HepG2 (cell line): ENCODE measurements around the gene NOVA2. TPM values are rescaled to one million over a fixed set of nuclear protein-coding genes. Genes with fewer than 3 reads are reported as not detected.

Experiments used
- ATAC-seq: fragments of 200-7000 bp; cut with Tn5 transposase; 3 replicates; pipeline ENCODE4 v1.9.1; 2020; ENCODE audit warnings: mild to moderate bottlenecking, moderate library complexity
- BruUV-seq: library from RNA; stranded (reverse); fragments of 400-500 nt; replicated peaks from 2 replicates; lab custom pipeline; 2021; lab: Mats Ljungman, UMichigan
- CTCF ChIA-PET: fragments of 300-600 bp; formaldehyde crosslinking; extraction: SDS; loops from one replicate; lab custom pipeline; 2021; ENCODE audit warnings: low total read pairs, inconsistent platforms, low intra/inter-chr PET ratio; lab: Yijun Ruan, JAX
- POLR2A ChIA-PET: fragments of 350-600 bp; sonication (Branson Sonifier 250); formaldehyde crosslinking; loops from one replicate; lab custom pipeline; 2020; ENCODE audit warnings: antibody characterized with exemption, inconsistent platforms; lab: Yijun Ruan, JAX
- DNase-seq: peaks from one replicate; pipeline ENCODE4 v3.0.0-alpha.2; 2015; ENCODE audit warnings: low spot score
- FAIRE-seq: peaks from 3 replicates; lab custom pipeline; 2011; peaks lifted over from hg19 to GRCh38; lab: Jason Lieb, UNC
- H2AFZ ChIP-seq: one replicate; pipeline ENCODE4 v1.6.1; 2011; ENCODE audit warnings: low read length, inconsistent platforms
- H3K27ac ChIP-seq: fragments of 300-600 bp; 3 replicates; pipeline ENCODE4 v1.8.0; 2011; ENCODE audit warnings: mixed run types, mild to moderate bottlenecking, mixed read lengths, low read length, inconsistent platforms; ENCODE audit not compliant: insufficient read depth; ENCODE audit errors: extremely low read length
- H3K27me3 ChIP-seq, 2 experiments: fragments of 200-600 bp in 1 of 2; 2 replicates in 1 of 2; 3 replicates in 1 of 2; pipeline versions ENCODE4 v1.6.0 to v1.8.0; 2011; ENCODE audit warnings: low read length in 2 of 2, mild to moderate bottlenecking in 2 of 2, moderate library complexity in 2 of 2, inconsistent platforms in 1 of 2; ENCODE audit not compliant: insufficient read depth in 2 of 2, control insufficient read depth in 1 of 2
- H3K36me3 ChIP-seq, 2 experiments: fragments of 200-600 bp in 1 of 2; replicated peaks in 1 of 2; 2 replicates in 1 of 2; 3 replicates in 1 of 2; pipeline versions ENCODE4 v1.5.1 to v1.8.0; 2011; ENCODE audit warnings: low read length in 2 of 2, inconsistent platforms in 1 of 2; ENCODE audit not compliant: insufficient read depth in 2 of 2, control insufficient read depth in 1 of 2
- H3K4me1 ChIP-seq: 2 replicates; pipeline ENCODE4 v1.5.1; 2012; ENCODE audit warnings: low read length, inconsistent platforms; ENCODE audit not compliant: insufficient read depth
- H3K4me2 ChIP-seq: 2 replicates; pipeline ENCODE4 v1.6.0; 2011; ENCODE audit warnings: low read depth, low read length, inconsistent platforms
- H3K4me3 ChIP-seq, 3 experiments: fragments of 200-600 bp in 1 of 3; sonication (generic), shearing (Covaris generic) in 1 of 3; replicated peaks in 1 of 3; 2 replicates each; pipeline ENCODE4 v1.5.1; 2011 to 2016; ENCODE audit warnings: low read length in 3 of 3, inconsistent platforms in 2 of 3, low read depth in 2 of 3, mild to moderate bottlenecking in 2 of 3, control low read depth in 1 of 3, mixed read lengths in 1 of 3; ENCODE audit not compliant: insufficient read depth in 1 of 3
- H3K79me2 ChIP-seq: one replicate; pipeline ENCODE4 v1.6.1; 2011; ENCODE audit warnings: low read length, inconsistent platforms; ENCODE audit not compliant: insufficient read depth
- H3K9ac ChIP-seq: 2 replicates; pipeline ENCODE4 v1.6.0; 2011; ENCODE audit warnings: mild to moderate bottlenecking, low read depth, low read length, inconsistent platforms; ENCODE audit not compliant: insufficient read depth
- H3K9me3 ChIP-seq: 2 replicates; pipeline ENCODE4 v1.5.1; 2012; ENCODE audit warnings: mild to moderate bottlenecking, low read length
- H4K20me1 ChIP-seq: 2 replicates; pipeline ENCODE4 v1.6.0; 2011; ENCODE audit warnings: inconsistent platforms, mild to moderate bottlenecking, low read length, moderate library complexity; ENCODE audit not compliant: insufficient read depth
- ADNP ChIP-seq: sonication (generic); formaldehyde crosslinking; IDR thresholded peaks from 2 replicates; pipeline ENCODE4 v1.4.0; 2020; ENCODE audit warnings: missing genetic modification reagents
- CHD4 ChIP-seq: fragments of 200-600 bp; sonication (generic); IDR thresholded peaks from 2 replicates; pipeline ENCODE4 v1.7.0; 2017; ENCODE audit warnings: mild to moderate bottlenecking, low read length, borderline replicate concordance
- KLF13 ChIP-seq: sonication (generic); formaldehyde crosslinking; IDR thresholded peaks from 2 replicates; pipeline ENCODE4 v1.4.0; 2020; ENCODE audit warnings: mild to moderate bottlenecking, missing genetic modification reagents
- RCOR2 ChIP-seq: IDR thresholded peaks from 2 replicates; pipeline ENCODE4 v1.6.1; 2016; ENCODE audit warnings: missing biosample characterization, missing genetic modification reagents
- THAP11 ChIP-seq: IDR thresholded peaks from 2 replicates; pipeline ENCODE4 v1.6.1; 2016; ENCODE audit warnings: missing biosample characterization, missing genetic modification reagents
- ZFP36 ChIP-seq: fragments of 150-350 bp; IDR thresholded peaks from 2 replicates; pipeline ENCODE4 v1.6.1; 2018; ENCODE audit warnings: borderline replicate concordance, low read length, low read depth; ENCODE audit not compliant: partially characterized antibody
- ZMYM3 ChIP-seq: sonication (generic); formaldehyde crosslinking; IDR thresholded peaks from 2 replicates; pipeline ENCODE4 v1.5.1; 2020; ENCODE audit warnings: mild to moderate bottlenecking, missing genetic modification reagents
- ZNF569 ChIP-seq: sonication (generic); formaldehyde crosslinking; IDR thresholded peaks from 2 replicates; pipeline ENCODE4 v1.5.0; 2020; ENCODE audit warnings: mild to moderate bottlenecking, missing genetic modification reagents, moderate library complexity, borderline replicate concordance
- ZNF768 ChIP-seq: sonication (generic); formaldehyde crosslinking; IDR thresholded peaks from 2 replicates; pipeline ENCODE4 v1.4.0; 2020; ENCODE audit warnings: missing genetic modification reagents
- WGBS: methylation state at CpG from one replicate; pipeline ENCODE4 v1.1.6; 2017; ENCODE audit warnings: low lambda C conversion rate; 5-methylcytosine and 5-hydroxymethylcytosine counted together
- in situ Hi-C: cut with HindIII; loops from 2 replicates; pipeline ENCODE4 v1.10.0; 2017; ENCODE audit warnings: low pct_unique_long_range_greater_than_20kb; ENCODE audit not compliant: extremely low pct_ligation_motif_present
- intact Hi-C: fragments of 100-400 bp; cut with micrococcal nuclease; formaldehyde crosslinking; loops from one replicate; pipeline ENCODE4 v1.10.0; 2022; ENCODE audit not compliant: unreplicated experiment
- polyA plus RNA-seq, 8 experiments: library from polyadenylated mRNA; depleted of rRNA in 3 of 8; stranded (reverse) in 7 of 8; unstranded in 1 of 8; fragments of >200 nt; fragmentation: Illumina TruSeq in 4 of 8; extraction: Trizol in 4 of 8; gene quantifications; 2 replicates each; pipeline versions ENCODE4 v1.2.1 to v1.2.3, GENCODE V29; 2011 to 2016; ENCODE audit warnings: low read depth in 4 of 8, missing spikeins in 1 of 8, mixed read lengths in 1 of 8; ENCODE audit not compliant: insufficient read depth in 1 of 8
- total RNA-seq, 5 experiments: library from RNA; depleted of rRNA; stranded (reverse); fragments of >200 nt; fragmentation: Illumina TruSeq; extraction: Trizol; gene quantifications; 2 replicates each; pipeline ENCODE4 v1.2.3, GENCODE V29; 2016; ENCODE audit warnings: low read depth in 1 of 5

NOVA2 gene
- total and polyA plus RNA-seq, 2 of the 13 experiments (the other 11 are each of a cell fraction or from before 2014, with no cell fraction given): not detected

DNA sequence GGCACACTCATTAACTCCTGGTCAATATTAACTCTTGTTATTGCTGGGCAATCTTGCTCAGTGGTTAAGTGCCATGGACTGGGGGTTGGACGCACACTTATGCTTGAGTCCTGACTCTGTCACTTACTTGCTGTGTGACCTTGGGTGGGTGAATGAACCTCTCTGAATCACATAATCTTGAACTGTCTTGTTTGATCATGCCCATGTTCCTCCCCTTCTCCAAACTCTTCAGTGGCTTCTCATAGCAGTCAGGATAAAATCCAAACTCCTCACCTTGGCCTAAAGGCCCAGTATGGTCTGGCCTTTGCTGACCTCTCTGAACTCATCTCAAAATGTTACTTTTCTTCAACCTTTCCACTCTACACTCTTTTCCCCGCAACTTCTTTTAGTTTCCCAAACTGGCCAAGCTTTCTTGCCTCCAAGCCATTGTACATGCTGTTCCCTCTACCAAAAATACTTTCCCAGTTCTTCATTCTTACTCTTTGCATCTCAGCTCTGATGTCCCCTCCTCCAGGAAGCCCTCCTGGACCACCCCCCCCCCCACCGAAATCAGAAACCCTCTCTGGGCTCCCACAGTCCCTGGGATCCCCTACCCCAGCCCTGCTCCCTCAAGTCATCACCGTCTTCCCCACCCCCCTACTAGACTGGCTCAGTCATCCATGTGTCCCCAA, 73.6 kb downstream of the NOVA2 start:
- Histone ChIP-seq H3K9me3 (no peaks in the 10 kb centered on the region), H3K79me2 (peaks cover 17% of the 10 kb centered on the region), H3K36me3 (peaks cover 1 to 13% of the 10 kb centered on the region in 2 experiments; a peak in 3 of 5 replicates), H3K4me1 (peaks cover 55% of the 10 kb centered on the region), H3K27me3 (peaks cover 0 to 2% of the 10 kb centered on the region in 2 experiments; a peak in 2 of 5 replicates), H3K4me2 (peak overlapping the region; percentile 86), H3K9ac (no peak overlapping the region; the same call in 1 of the 2 replicates), H3K27ac (no peak overlapping the region), H3K4me3 (peak overlapping the region in 2 of 3 experiments; percentile 83 to 87; a peak in 2 of 6 replicates), H2AFZ (no peak overlapping the region), H4K20me1 (no peaks in the 10 kb centered on the region)
- DNase-seq (no peak), FAIRE-seq (no peak), ATAC-seq (no peak)
- WGBS: 85% methylated on average over 4 of the region's 4 CpGs
- in situ Hi-C loops: loop anchor here (10.0 kb wide), 1 partner anchor 175 kb away; no protein-coding TSS in a partner anchor
- intact Hi-C loops: no loop called here
- BruUV-seq: TSS peak; percentile 69
- CTCF ChIA-PET: no interaction called here
- TF ChIP-seq THAP11 (CRISPR knock-in tag) (0 out of 2 replicates have a peak, but pooled peaks have one; percentile 12), ZNF569 (CRISPR knock-in tag) (no peak), KLF13 (CRISPR knock-in tag) (no peak), ZNF768 (CRISPR knock-in tag) (peak; percentile 93; the same call in 1 of the 2 replicates), ZMYM3 (peak; percentile 70), ZFP36 (peak; percentile 55), RCOR2 (CRISPR knock-in tag) (peak; percentile 66; the same call in 1 of the 2 replicates), CHD4 (0 out of 2 replicates have a peak, but pooled peaks have one; percentile 25), ADNP (CRISPR knock-in tag) (0 out of 2 replicates have a peak, but pooled peaks have one; percentile 17)
- POLR2A ChIA-PET: no interaction called here
